ENCODE data around the gene MMP12. TPM values are rescaled to one million over a fixed set of nuclear protein-coding genes. Genes with fewer than 3 reads are reported as not detected.

The MMP12 gene
- total and polyA plus RNA-seq, 4 donors, result 0.31 to 16.9 (median 1.4) TPM

Small RNAs within 50 kb of the gene (small RNA-seq; reads per million reads assigned to genes)
- not detected for gene RNU7-159P (ENCODE audit: low replicate concordance)

Other genes starting within 250 kb of the MMP12 start
- not detected for gene MMP20, start 249.7 kb downstream of the MMP12 start, total RNA-seq
- not detected for gene MMP20, start 249.7 kb downstream of the MMP12 start, polyA plus RNA-seq
- gene MMP27, start 169.2 kb downstream of the MMP12 start, total RNA-seq, result not detected
- under 1 TPM in 1 of 2 donors, not detected in 1; 0.05 TPM for gene MMP27, start 169.2 kb downstream of the MMP12 start, polyA plus RNA-seq
- gene MMP8, start 150.0 kb downstream of the MMP12 start, total RNA-seq, result 1 to 10 TPM; 1.5 to 1.7 TPM
- 10 to 100 TPM in 1 of 2 donors, under 1 TPM in 1; 0.30 to 77.5 TPM for gene MMP8, start 150.0 kb downstream of the MMP12 start, polyA plus RNA-seq
- gene MMP10, start 94.4 kb downstream of the MMP12 start, total RNA-seq, result 1 to 10 TPM in 1 of 2 donors, under 1 TPM in 1; 0.58 to 1.2 TPM
- gene MMP10, start 94.4 kb downstream of the MMP12 start, polyA plus RNA-seq, result 10 to 100 TPM in 1 of 2 donors, 1 to 10 TPM in 1; 2.0 to 14.2 TPM
- gene MMP1, start 76.8 kb downstream of the MMP12 start, total RNA-seq, result 1 to 10 TPM; 3.1 to 7.8 TPM
- gene MMP1, start 76.8 kb downstream of the MMP12 start, polyA plus RNA-seq, result 10 to 100 TPM; 14.1 to 19.9 TPM
- under 1 TPM in 1 of 2 donors, not detected in 1; 0.31 TPM for gene MMP3, start 31.4 kb downstream of the MMP12 start, total RNA-seq
- under 1 TPM; 0.53 to 0.86 TPM for gene MMP3, start 31.4 kb downstream of the MMP12 start, polyA plus RNA-seq
- under 1 TPM in 1 of 2 donors, not detected in 1; 0.09 TPM for gene MMP13, start 80.8 kb upstream of the MMP12 start, total RNA-seq
- gene MMP13, start 80.8 kb upstream of the MMP12 start, polyA plus RNA-seq, result under 1 TPM; 0.08 to 0.84 TPM
- gene DCUN1D5, start 217.2 kb upstream of the MMP12 start, total RNA-seq, result 10 to 100 TPM; 24.6 to 24.8 TPM
- 10 to 100 TPM; 12.4 to 28.8 TPM for gene DCUN1D5, start 217.2 kb upstream of the MMP12 start, polyA plus RNA-seq
- 100 to 1,000 TPM in 1 of 2 donors, 10 to 100 TPM in 1; 27.7 to 102 TPM for gene DYNC2H1, start 234.4 kb upstream of the MMP12 start, total RNA-seq
- gene DYNC2H1, start 234.4 kb upstream of the MMP12 start, polyA plus RNA-seq, result 10 to 100 TPM in 1 of 2 donors, 1 to 10 TPM in 1; 6.4 to 19.7 TPM

Measured in lung (tissue), 5 donors.